ENCODE data around the gene CBX7.

Gene CBX7

DNA sequence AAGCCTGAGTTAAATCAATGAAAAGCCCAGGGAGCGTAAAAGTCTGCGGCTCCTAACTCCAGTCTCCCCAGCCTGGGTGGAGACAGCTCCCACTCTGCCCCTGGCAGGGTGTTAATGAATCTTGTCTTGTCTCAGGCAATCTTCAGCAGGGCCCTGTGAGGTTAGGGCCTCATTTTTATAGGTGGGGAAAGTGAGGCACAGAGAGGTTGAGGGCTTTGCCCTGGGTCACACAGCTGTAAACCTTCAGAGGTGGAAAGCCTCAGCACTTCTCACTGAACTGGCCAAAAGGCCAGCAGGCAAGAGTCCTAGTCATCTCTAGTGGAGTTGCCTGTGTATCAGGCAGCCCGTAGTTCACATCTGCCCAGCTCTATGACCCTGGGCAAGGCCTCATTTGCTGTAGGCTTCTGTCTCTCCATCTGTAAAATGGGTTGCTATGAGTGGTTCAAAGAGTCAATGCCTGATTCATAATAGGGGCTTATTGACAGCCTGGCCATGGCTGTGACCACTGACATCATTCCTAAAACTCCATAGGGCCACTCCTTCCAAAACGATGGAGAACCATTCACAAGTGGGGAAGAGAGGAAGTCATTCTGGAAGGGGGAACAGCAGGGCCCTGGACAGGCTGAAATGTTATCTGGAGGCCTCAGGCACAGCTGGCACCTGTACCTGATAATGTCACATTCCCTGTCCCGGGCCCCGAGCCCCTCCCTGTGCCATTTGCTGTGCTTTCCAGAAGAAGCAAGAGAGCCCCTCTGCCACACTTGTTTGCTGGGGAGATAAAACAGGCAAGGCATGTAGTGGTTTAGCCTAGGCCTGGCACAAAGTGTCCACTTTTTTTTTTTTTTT lies 6.0 kb downstream of the CBX7 start:
- no peak for DNase-seq

DNA sequence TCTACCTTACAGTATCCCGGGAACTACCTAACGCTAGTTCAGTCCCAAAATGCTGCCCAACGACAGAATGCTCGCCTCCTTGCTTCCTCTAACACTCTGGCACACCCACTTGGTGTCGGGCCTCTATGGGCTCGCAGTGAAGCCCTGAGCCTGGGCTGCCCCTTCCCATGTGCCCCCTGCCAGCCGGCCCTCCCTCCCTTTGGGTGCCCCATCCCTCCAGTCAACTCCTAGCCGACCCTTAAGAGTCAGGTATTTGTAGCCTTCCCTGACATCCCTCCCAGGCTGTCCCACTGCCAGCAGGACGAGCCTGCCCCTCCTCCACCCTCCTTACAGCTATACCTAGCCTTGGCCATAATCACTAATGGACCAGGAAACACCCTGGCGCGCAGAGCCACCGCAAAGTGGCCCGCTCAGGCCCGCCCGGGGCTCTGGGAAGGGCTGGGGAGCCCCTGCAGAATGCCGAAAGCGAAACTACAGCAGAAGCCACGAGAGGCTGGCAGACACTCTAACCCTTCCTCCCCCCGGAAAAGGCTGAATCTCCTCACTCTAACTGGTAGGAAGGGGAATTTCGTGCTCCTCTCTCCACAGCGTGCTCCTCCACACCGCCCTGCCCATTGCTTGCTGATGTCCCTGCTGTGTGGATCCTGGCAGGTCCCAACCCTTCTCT lies 8.2 kb downstream of the CBX7 start:
- DNase-seq, result peak; percentile 51

DNA sequence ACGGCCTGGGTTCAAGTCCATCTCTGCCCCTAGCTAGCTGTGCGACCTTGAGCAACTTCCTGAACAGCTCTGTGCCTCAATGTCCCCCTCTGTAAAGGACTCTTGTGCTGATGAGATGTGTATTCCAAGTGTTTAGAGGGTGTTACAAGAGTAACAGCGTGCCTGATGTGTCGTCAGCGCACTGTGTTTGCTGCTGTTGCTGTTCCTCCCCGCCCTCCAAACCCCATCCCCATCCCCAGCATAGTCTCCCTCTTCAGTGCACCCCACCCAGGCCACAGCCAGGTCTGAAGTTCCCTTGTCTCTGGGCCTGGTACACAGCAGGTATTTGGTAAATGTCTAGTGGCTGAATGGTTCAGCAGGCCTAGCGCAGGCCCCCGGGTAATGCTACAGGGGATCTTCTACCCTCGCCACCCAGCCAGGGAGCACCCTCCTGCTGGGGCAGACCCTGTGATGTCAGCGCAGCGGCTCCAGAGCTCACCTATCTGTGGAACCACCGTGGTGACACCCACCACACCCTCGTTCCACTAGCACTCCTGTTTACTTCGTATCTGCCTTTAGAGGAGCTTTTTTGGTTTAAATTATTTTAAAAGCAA lies 10.3 kb downstream of the CBX7 start:
- DNase-seq, result no peak

DNA sequence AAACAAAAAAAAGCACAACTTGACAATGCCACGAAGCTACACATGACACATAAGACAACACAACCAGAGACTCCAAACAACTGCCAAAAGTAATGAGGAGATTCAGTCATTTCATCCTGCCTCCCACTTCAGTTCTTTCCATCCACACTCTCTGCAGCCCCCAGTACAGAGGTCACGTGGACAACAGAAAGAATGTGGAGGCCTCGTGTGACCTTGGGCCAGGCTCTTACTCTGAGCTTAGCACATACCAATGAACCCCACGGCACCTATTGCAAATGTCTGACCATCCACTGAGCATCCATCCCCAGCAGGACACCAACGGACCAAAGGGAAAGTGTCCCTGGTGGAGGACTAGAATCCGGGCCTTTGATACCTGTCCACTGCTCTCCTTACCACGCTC lies 12.5 kb downstream of the CBX7 start:
- DNase-seq, result no peak

DNA sequence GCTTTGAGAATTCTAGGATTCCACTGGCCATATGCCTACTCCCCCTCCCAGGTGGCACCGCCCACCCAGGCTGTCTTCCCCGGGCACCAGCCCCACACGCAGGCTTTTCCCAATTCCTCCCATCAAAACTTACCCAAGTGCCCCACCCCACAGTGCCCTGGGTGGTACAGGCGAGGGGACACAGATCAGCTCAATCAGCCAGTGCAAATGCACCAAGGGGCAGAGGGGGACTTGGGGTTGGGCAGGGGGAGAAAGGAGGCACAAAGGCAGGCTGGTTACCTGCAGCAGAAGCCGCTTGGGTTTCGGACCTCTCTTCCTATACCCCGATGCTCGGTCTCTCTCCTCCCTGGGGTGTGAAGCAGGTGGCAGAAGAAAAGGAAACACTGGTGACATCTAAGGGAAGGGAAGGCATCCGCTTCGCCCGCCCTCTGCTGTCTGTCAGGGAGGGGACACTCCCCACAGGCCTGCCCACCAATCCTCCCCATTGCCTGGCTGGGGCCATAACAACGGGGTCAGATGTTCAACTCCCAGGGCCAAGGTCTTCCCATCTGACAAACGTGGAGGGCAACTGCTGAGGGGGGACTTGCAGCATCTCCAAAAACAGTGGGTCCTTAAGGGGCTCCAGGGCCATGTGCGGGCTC lies 14.0 kb downstream of the CBX7 start:
- no peak for DNase-seq

DNA sequence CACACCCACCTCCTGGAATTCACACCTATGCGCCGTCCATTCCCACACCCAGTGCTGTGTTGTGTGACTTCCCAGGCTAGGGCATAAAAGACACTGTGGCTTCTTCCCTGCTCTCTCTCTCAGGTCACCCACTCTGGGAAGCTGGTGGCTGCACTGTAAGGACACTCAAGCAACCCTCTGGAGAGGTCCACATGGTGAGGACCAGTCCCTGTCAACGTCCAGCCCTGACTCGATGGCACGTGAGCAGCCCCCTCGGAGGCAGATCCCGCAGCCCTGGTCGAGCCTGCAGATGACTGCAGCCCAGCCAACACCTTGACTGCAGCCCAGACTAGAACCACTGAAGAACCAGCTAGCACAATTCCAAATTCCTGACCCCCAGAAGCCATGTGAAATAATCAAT lies 16.2 kb downstream of the CBX7 start:
- DNase-seq, result no peak

DNA sequence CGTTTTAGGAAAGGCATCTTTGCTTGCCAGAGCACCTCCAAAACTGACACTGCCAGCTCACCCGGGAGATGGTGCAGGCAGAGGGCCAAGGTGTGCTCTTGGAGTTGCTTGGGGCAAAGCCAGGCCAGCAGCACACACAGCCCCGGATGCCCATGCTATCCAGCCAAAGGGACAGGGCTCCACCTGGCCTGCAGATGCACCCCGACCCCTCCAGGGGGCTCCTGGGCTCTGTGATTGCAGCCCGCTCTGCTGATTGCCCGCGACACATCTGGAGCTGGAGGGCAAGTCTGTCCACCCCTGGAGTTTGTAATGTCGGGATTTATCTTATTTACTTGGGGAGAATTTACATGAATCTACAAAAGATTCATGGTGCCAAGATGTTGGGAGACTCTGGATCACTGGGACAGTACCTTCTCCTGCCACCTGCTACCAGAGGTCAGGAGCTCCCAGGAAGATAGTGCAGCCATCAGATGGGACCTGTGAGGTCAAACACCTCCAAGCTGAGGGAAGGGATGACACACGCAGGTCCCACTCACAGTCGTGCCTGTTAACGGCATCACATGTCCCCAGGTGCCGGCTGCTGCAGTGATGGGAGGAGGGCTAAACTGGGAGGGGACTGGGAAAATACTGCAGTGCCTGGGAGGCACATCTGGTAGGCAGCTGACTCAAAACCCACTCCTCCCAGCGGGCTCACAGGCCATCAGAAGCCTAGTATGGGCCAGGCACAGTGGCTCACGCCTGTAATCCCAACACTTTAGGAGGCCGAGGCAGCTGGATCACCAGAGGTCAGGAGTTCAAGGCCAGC lies 17.2 kb downstream of the CBX7 start:
- DNase-seq, result peak; percentile 46

DNA sequence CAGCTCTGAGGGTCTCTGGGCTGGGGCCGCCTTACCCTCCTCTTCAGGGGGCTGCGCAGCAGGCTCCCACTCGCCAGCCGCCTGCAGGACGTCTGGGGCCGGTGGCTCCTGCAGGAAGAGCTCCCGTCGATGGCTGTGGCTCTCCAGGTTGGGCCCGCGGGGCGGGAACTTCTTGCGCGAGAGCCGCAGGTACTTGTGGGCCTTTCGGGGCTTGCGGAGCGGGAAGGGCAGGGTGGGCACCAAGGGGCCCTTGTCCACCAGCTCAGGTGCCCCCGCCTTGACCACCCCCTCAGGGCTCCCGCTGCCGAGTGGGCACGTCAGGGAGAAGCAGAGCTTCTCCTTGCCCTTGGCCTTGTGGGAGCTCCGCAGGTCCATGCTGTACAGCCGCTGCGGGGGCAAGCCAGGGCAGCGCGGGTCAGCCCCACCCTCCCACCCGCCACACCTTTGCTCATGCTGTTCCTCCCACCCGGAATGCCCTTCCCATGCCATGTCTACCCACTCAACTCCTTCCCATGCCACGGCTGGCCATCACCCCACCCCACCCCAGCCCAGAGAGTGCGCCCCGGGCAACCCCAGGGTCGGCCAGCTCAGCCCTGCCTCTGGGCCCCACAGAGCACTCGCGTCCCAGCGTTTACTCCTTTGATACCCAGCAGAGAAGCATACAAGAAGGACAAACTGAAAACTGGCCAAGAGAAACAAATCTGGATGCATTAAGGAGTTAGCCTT lies 18.0 kb downstream of the CBX7 start:
- DNase-seq, result no peak

DNA sequence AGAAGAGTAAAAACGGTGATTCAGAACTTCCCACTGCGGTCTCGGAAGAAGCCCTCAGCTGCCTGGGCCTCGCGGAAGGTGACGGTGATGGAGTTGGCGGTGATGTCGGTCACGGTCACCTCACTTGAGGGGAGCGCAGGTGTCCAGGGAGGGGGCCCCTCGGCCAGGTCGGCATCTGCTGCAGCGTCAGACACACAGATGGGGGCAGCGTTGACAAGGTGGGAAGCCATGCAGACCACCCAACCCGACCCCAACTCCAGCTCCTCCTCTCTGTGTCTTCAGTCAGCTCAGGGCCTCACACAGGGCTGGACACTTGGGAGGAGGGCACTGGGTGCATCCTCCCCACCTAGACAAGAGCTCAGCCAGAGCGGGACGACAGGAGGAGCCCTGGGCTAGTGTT lies 18.6 kb downstream of the CBX7 start:
- DNase-seq, result no peak

DNA sequence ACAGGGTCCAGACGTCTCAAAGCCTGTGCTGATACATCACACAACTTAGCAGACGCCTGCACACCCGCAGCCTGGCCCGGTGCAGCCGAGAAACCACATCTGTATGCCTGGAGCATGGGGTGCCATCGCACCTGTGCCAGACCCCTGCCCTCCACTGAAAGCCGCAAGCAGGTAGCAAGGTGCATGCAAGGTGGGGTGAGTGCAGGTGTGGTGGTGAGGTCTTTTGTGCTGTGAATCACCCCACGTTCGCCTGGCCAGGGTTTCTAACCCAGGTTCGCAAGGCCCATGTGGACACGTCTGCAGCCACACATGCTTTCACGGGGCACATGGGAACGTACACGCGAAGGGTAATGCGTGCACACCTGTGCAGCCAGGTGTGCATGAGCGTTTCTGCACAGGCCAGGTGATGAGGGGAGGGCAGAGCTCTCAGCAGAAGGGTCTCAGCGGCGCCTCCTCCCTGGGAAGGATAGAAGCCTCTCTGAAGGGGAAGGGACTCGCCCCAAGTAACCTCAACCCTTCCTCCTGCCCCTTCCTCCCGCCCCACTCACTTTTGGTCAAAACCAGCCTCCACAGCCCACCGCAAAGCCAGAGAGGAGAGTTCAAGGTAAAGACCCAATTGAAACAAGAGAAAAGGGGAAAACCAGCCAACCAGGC lies 19.5 kb downstream of the CBX7 start:
- no peak for DNase-seq

DNA sequence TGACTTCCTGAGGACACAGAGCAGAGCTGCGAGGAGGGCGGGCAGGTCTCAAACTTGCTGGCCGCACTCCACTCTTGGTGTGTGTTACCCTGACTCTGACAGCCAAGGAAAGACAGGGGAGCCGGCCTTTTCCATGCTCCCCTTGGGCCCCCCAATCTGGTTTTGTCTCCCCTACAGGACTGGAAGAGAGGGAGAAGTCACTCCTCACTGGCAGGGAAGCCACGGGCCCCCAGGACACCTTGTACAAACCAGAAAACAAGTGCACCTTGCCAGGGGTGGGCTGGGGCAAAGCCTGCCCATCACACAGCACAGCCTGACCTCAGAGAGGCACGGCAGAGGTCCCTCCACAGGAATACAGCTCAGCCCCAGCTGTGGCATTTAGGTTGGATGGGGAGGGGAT lies 20.2 kb downstream of the CBX7 start:
- DNase-seq, result no peak

DNA sequence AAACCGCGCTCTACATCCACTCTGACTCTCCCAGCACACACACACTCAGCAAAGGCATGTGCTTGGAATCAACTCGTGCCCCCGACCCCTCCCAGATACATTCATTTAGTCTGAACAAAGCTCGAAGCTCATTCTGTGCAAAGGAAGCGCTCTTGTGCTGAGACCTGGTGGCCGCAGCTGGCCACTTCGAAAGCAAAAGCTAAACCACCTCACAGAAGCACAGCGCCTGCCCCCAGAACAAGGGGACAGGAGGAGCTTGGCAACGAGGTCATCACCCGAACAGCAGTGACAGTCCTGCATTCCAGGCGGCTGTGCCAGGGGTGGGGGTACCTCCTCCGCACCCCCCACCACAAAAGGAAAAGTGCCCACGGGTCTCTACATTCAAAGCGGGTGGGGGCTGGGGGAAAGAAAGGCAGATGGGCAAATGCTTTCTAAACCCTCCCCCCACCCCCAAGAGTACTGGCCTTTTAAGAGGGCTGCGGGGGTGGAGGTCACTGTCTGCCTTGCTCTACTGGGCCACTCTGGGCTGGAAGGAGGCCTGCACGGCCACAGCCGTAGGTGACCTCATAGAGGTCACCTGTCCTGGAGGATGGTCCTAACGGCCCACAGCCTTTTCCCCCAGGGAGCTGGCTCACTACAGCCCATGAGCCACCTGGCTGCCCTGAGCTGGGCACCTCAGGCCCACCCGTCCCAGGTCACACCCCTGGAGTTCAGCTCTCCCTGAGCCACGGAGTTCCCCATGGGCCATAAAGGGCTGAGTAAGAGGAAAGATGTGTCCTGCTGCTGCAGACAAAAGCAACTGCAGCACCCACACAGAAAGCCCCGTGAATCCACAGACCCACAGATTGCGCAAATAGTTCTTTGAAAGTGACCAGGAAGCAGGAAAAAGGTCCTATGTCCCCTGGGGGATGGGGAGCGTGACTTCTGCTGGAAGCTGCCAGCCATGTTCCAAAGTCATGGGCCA lies 21.3 kb downstream of the CBX7 start:
- DNase-seq, result no peak

DNA sequence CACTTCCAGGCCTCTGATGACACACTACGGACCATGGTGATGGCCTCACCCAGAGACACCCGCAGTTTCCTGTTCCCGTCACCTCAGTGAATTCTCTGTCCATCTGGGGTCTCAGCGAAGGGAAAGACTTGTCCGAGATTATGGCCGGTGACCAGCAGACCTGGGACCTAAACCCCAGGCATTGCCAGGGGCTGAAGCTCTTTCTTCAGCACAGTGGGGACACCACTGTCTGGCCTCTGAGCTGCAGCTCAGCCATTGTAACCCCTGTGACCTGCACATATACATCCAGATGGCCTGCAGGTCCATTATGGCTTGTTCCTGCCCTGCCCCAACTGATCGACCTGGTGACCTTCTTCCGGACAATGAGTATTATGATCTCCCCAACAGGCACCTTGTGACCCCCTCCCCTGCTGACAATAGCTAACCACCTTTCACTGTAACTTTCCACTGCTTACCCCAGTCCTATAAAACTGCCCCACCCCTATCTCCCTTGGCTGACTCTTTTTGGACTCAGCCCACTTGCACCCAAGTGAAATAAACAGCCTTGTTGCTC lies 22.3 kb downstream of the CBX7 start:
- DNase-seq, result no peak

DNA sequence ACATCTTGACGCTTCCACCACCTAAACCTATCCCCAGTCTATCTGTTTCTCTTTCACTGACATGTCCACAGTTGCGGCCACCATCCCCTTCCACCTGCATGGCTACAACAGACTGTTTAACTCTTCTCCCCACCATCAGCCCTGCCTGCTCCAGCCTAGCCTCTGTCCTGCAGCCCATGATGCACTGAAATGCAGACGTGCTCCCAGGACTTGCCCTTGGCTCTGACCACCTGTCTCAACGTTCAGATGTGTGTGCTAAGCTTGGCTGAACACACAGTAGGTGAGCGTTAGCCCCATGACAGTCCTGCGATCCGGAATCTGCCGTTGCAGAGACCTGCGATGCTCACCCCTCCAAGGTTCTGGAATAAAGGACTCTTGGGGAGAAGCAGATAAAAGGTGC lies 22.7 kb downstream of the CBX7 start:
- no peak for DNase-seq

DNA sequence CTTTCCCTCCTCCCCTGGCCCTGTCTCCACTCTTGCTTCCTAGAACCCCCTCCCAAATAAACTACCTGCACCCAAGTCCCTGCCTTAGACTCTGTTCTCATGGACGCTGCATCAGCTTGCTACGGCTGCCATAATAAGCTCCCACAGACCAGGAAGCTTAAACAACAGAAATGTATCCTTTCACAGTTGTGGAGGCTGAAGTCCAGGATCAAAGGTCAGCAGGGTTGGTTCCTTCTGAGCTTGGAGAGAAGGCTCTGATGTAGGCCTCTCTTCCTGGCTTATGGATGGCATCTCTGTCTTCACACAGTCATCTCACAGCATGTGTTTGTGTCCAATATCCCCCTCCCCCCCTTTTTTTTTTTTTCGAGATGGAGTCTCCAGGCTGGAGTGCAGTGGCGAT lies 23.4 kb downstream of the CBX7 start:
- DNase-seq, result no peak

DNA sequence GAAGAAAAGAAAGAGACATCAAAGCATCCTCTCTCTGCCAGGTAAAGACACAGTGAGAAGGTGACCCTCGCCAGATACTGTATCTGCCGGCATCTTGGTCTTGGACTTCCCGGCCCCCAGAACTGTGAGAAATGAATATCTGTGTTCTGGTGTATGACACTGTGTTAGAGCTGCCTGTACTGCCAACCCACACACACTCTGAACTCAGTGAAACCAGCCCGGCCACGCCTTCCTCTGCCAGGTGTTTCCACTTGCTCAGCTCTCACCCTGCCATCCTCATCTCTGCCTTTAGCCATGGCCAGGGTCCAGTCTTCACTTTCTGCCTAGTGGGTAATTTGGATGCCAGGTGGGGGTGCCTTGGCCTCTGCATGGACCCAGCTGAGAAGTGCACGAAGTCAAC lies 24.0 kb downstream of the CBX7 start:
- DNase-seq, result no peak

DNA sequence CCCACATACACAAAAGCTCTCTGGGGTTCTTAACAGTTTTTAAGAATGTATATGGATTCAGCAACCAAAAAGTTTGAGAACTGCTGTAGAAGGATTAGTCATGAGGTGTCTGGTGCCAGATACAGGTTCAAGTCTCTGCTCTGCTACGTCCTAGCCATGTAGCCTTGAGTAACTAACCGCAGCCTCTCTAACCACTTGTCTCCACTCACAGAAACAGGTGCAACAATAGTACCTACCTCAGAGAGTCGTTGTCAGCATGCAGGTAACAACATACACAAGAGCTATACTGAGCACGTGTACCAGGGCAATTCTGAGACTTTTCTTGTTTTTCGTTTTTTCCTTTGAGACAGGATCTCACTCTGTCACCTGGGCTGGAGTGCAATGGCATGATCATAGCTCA lies 26.9 kb downstream of the CBX7 start:
- no peak for DNase-seq

DNA sequence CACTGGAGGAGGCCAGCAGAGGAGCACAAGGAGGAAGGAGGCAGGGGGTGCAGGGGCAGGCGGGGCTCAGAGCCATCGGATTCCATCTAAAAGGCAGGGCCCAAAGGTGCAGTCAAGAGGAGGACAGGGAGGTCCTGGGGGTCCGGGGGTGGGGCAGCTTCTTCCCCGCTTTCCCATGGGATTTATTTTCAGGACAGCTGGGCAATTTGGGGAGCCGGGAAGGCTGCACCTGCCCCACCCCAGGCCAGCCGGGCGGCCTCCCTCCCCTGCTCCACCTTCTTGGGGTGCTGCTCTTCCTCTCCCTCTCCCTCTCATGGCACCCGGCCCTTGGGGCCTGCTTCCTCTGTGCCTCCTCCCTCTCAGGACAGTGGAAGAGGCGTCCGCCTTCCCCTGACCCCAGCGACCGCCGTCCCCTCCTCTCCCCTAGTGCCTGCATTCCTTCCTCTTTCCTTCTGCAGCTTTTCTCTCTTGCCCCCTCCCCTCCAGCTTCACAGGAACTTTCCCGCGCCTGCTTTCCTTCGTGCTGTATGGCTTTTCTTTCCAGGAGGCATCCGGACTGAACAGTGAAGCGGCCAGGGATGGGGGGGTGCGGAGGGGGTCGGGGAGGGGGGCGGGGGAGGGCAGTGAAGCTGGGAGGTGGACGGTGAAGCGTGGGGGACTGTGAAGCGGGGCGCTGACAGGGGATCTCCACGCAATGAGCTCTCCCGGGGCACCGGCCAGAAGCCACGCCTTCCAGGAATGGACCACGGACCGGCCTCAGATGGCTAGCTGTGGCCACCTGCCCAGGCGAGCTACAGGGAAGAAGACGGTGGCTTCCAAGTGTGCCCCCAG lies 28.5 kb downstream of the CBX7 start:
- no peak for DNase-seq
